ENCODE measurements around the gene ATXN1.

Gene ATXN1

DNA sequence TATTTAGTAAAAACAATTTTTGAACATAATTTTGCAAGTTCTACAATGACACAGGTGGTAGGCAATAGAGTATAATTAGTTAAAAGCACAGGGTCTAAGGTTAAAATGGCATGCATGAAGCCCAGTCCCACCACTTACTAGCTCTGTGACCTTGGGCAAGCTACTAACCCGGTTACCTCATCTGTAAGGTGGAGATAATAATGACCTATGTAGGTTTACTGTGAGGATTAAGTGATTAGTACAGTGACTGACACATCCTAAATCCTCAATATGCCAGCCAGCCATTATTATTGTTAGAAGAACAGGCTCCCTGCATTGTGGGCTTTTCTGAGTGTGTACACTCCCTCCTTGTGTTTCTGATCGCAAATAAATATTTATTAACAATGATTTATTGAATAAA lies 26.2 kb downstream of the ATXN1 start:
- TF ChIP-seq, protein P1, sequence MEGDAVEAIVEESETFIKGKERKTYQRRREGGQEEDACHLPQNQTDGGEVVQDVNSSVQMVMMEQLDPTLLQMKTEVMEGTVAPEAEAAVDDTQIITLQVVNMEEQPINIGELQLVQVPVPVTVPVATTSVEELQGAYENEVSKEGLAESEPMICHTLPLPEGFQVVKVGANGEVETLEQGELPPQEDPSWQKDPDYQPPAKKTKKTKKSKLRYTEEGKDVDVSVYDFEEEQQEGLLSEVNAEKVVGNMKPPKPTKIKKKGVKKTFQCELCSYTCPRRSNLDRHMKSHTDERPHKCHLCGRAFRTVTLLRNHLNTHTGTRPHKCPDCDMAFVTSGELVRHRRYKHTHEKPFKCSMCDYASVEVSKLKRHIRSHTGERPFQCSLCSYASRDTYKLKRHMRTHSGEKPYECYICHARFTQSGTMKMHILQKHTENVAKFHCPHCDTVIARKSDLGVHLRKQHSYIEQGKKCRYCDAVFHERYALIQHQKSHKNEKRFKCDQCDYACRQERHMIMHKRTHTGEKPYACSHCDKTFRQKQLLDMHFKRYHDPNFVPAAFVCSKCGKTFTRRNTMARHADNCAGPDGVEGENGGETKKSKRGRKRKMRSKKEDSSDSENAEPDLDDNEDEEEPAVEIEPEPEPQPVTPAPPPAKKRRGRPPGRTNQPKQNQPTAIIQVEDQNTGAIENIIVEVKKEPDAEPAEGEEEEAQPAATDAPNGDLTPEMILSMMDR (conservative IDR thresholded peaks at IDR 0.05; ENCODE audit: low read depth, low read length) = no peak
- DNase-seq (ENCODE audit: low read depth) = no peak

GRCh38 chr6:16733085-16733484 lies 28.2 kb downstream of the ATXN1 start:
- no peak for DNase-seq (ENCODE audit: low read depth)
- TF ChIP-seq, protein P1 (conservative IDR thresholded peaks at IDR 0.05; ENCODE audit: low read depth, low read length) = no peak

More for the DNA sequence above, 26.2 kb downstream of the ATXN1 start:
- no peak overlapping the region for H3K4me3 ChIP-seq (ENCODE audit: low read length)

GRCh38 chr6:16731478-16732051 lies 29.7 kb downstream of the ATXN1 start:
- no peak overlapping the region for H3K4me3 ChIP-seq (ENCODE audit: low read length)
- TF ChIP-seq, protein P1 (conservative IDR thresholded peaks at IDR 0.05; ENCODE audit: low read depth, low read length) = no peak
- DNase-seq (ENCODE audit: low read depth) = no peak

More at GRCh38 chr6:16733085-16733484, 28.2 kb downstream of the ATXN1 start:
- H3K4me3 ChIP-seq (ENCODE audit: low read length) = no peak overlapping the region

GRCh38 chr6:16730738-16731477 lies 30.4 kb downstream of the ATXN1 start:
- TF ChIP-seq, protein P1 (conservative IDR thresholded peaks at IDR 0.05; ENCODE audit: low read depth, low read length) = no peak

DNA sequence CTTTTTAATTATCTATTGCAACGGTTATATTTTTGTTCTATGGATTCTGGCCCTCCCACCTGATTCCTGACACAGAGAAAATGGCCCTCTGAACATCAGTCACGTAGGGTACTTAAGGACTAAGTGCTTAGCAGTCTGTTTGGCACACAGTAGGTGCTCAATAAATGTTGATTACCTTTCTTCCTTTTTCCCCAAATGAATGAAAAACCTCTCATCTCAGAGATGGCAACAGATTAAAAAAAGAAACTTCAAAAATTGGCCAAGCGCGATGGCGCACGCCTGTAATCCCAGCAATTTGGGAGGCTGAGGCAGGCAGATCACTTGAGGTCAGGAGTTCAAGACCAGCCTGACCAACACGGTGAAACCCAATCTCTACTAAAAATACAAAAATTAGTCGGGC lies 31.5 kb downstream of the ATXN1 start:
- DNase-seq (ENCODE audit: low read depth) = no peak
- H3K4me3 ChIP-seq (ENCODE audit: low read length) = no peak overlapping the region

More at GRCh38 chr6:16730738-16731477, 30.4 kb downstream of the ATXN1 start:
- no peak for DNase-seq (ENCODE audit: low read depth)
- no peak overlapping the region for H3K4me3 ChIP-seq (ENCODE audit: low read length)

GRCh38 chr6:16729183-16729691 lies 32.0 kb downstream of the ATXN1 start:
- H3K4me3 ChIP-seq (ENCODE audit: low read length) = no peak overlapping the region
- TF ChIP-seq, protein P1 (conservative IDR thresholded peaks at IDR 0.05; ENCODE audit: low read depth, low read length) = no peak
- DNase-seq (ENCODE audit: low read depth) = no peak

More for the DNA sequence above, 31.5 kb downstream of the ATXN1 start:
- TF ChIP-seq, protein P1 (conservative IDR thresholded peaks at IDR 0.05; ENCODE audit: low read depth, low read length) = no peak
